GM18868 (cell line): ENCODE data around the gene MROH8.

Source experiments
- ATAC-seq: cut with Tn5 transposase; IDR thresholded peaks from one replicate; pipeline ENCODE4 v1.9.1; 2021; ENCODE audit warnings: mild to moderate bottlenecking, moderate library complexity; ENCODE audit not compliant: unreplicated experiment

MROH8 gene

GRCh38 chr20:37200376-37200775 lies 21.0 kb upstream of the MROH8 start:
- ATAC-seq: no peak

DNA sequence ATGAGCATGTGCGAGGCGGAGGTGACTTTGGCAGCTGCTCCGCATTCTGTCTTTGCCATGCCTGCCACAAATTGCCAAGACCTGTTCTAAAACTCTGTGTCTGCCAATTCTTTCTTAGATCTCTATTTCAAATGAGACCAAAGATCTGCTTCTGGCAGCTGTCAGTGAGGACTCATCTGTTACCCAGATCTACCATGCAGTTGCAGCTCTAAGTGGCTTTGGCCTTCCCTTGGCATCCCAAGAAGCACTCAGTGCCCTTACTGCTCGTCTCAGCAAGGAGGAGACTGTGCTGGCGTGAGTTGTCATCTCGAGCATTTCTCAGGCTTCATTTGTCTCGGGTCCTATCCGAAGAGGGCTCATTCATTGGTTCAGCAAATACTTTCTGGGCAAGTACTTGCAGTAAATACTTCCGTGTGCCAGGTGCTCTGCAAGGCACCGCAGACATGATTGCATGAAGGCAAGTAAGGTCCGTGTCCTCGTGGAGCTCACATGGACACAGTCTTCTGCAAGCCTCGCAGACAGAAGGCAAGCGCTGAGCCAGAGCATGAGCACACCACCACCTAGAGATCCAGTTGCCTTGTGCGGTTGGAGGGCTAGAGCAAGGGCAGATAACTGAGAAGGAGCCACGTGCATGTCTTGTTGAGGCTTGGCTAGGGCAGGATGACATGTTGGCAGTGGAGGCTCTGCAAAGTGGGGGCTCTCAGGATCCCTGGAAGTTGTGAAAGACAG lies 19.7 kb upstream of the MROH8 start:
- ATAC-seq: no peak

GRCh38 chr20:37194621-37195417 lies 15.5 kb upstream of the MROH8 start:
- ATAC-seq: no peak

DNA sequence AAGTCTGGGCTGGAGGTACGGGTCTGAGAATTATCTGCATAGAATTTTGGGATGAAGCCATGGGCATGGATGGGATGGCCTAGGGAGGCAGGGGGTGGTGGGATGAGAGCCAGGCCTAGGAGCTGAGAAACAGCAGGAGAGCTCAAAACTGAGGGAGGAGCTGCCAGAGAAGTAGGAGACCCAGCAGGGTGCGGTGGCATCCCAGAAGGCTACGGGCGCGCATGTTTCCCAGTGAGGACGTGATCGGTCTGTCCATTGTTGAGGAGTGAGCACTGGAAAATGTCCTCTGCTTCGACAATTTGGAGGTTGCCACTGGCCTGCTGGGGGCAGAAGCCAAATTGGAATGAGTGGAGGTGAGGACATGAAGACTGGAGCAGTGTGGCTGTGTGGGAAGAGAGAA lies 14.5 kb upstream of the MROH8 start:
- ATAC-seq: no peak

- no peak for ATAC-seq
These were observed 13.9 kb upstream of the MROH8 start for GRCh38 chr20:37193226-37193625.

DNA sequence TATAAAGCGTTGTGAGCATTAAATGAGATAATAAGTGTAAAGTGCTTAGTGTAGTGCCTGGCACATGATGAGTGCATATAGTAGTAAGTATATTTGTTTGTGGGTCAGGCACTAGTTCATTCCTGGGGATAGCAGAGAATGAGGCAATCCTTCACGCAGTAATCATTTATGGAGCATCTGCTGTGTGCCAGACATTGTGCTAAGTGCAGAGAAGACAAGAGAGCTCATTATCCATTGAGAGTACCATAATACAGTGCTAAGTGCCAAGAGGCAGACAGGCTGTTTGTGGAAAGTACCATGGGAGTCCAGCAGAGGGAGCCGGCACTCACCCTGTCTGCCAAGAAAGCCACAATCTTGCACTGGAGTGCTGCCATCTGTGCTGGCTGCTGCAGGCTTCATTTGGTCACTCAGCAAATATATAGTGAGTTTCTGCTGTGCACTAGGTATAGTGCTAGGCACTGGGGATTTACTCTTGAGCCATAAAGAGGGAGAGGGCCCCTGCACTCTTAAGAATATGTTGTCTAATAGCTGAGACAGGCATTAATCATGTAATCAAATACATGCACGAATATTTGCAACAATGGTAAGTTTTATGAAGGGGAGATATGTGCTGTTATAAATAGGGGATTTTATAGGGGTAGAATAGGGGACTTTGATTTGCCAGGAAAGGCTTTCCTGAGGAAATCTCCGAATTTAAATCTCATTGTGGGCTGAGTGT lies 12.9 kb upstream of the MROH8 start:
- ATAC-seq: peak; percentile 66

DNA sequence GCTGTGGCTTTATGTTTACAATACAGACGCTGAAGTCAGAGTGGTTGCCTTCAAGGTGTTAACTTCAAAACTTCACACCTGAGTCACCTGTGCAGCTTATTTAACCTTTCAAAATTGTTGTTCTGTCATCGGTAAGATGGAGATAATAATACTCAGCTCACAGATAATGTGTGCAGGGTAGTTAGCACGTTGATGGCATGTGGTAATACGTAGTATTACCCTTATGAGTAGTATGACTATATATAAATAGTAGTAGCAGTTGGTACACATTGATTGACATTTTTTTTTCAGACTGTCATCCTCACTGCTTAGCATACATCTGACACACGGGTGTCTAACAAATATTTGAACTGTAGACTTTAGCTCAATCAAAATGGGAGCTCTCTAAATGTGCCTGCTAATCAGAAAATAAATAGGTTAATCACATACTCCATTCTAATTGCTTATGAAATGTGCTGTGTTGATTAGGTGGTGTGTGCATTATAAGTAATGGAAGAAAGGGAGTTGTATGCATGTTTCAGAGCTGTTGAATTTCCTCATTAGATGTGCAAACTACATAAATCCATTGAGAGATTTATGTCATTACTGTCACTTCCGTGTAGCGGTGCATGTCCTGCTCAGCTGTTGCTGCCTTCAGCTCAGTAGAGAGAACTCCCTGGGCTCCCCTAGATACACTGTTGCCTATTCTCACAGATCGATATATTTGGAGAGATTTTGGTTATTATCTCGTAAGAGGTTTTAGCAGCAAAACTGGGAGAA lies 11.2 kb upstream of the MROH8 start:
- ATAC-seq: no peak

- ATAC-seq: no peak
These were observed 10.2 kb upstream of the MROH8 start for GRCh38 chr20:37189416-37190016.

GRCh38 chr20:37188787-37189186 lies 9.4 kb upstream of the MROH8 start:
- no peak for ATAC-seq

DNA sequence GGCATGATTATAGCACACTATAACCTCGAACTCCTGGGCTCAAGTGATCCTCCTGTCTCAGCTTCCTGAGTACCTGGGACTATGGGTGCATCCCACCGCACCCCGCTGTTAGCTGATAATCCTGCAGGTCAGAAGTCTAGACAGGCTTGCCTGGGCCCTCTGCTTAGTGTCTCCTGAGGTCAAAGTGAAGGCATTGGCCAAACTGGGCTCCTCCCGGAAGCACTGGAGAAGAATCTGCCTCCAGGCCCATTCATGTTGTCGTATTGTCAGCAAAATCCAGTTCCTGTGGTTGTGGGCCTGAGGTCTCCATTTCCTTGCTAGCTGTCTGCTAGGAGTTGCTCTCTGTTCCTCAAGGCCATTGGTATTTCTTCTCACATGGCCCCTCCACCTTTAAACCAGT lies 6.3 kb upstream of the MROH8 start:
- no peak for ATAC-seq

- no peak for ATAC-seq
These were observed 556 bp upstream of the MROH8 start for GRCh38 chr20:37179683-37180524.

GRCh38 chr20:37172836-37173235 lies 6.5 kb downstream of the MROH8 start:
- no peak for ATAC-seq

DNA sequence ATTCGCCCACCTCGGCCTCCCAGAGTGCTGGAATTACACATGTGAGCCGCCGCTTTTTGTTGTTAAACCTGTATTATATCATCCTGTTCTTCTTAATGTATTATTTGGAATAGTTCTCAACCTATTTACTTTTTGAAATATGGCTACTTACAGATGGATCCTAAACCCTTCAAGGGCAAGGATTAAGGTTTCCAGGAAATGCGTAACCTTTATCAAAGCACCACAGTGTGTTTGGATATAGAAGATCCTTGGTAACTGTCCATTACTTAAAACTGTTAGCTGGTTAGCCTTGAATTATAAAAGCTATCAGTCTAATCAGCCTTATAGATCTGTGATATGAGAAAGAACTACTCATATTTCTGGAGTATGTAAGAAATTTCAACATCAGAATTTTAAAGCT lies 12.5 kb downstream of the MROH8 start:
- ATAC-seq: no peak

GRCh38 chr20:37165031-37165430 lies 14.3 kb downstream of the MROH8 start:
- ATAC-seq: no peak

DNA sequence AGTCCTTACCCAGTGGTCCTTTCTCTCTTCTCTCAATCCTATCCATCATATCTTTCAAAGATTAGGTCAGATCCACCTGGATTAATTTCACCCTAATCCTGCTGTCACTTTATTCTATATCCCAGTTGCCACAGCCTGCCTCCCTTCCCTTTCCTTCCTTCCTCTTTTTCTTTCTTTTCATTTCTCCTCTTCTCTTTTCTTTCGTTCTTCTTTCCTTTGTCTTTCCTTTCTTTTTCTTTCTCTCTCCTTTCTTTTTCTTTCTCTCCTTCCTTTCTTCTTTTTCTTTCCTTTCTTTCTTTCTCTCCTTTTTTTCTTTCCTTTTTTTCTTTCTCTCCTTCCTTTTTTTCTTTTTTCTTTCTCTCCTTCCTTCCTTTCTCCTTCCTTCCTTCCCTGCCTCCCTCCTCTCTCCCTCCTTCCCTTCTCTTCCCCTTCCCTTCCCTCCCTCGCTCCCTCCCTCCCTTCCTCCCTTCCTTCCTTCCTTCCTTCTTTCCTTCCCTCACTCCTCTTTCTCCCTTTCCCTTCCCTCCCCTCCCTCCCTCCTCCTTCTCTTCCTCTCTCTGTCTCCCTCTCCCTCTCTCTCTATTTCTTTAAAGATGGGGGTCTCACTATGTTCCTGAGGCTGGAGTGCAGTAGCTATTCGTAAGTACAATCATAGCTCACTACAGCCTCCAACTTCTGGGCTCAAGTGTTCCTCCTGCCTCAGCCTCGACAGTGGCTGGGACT lies 15.4 kb downstream of the MROH8 start:
- no peak for ATAC-seq

DNA sequence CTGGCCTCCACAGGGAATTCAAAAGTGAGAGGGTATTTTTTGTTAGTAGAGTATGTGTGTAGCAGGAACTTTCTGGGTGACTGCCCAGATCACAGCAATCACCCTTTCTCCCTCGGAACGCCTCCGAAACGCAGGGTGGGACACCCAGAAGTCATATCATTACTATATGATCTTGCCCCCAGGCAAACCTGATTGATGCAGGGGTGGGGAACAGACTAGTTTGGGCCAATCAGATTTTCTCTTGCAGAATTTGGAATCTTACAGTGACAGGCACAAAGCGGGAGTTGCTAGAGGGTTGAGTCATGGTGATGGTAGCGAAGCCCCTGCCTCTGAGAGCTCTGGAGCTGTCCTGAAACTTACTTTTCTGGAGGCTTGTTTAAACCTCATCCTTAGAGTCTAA lies 16.7 kb downstream of the MROH8 start:
- no peak for ATAC-seq

- ATAC-seq: no peak
These were observed 17.4 kb downstream of the MROH8 start for GRCh38 chr20:37161830-37162549.

GRCh38 chr20:37160683-37161082 lies 18.7 kb downstream of the MROH8 start:
- no peak for ATAC-seq
